ENCODE results near the gene CNTN4. TPM values are rescaled to one million over a fixed set of nuclear protein-coding genes. Genes with fewer than 3 reads are reported as not detected.
"Not testable (repeated sequence)": the region's sequence is repeated elsewhere in the genome, so short reads cannot be mapped to it uniquely, and the experiment has no call there.

The CNTN4 gene
- total RNA-seq, 1 donor: under 0.01 TPM

GRCh38 chr3:2904054-2904453, 805.4 kb downstream of the CNTN4 start:
- H2AFZ ChIP-seq (ENCODE audit: low read length): no peak overlapping the region
- H3K79me2 ChIP-seq (ENCODE audit: insufficient read depth, low read length): no peaks in the 10 kb centered on the region
- H4K20me1 ChIP-seq (ENCODE audit: insufficient read depth, low read length): no peaks in the 10 kb centered on the region
- no peaks in the 10 kb centered on the region for H3K27me3 ChIP-seq (ENCODE audit: insufficient read depth, low read length)
- TF ChIP-seq CTCF (IDR thresholded peaks at IDR 0.05; ENCODE audit: extremely low read depth, low read depth, low read length): no peak
- no peaks in the 10 kb centered on the region for H3K36me3 ChIP-seq (ENCODE audit: insufficient read depth, low read length)
- no peaks in the 10 kb centered on the region for H3K4me1 ChIP-seq (ENCODE audit: insufficient read depth, low read length)
- H3K27ac ChIP-seq (ENCODE audit: low read depth, low read length): no peak overlapping the region
- peaks cover 3% of the 10 kb centered on the region for H3K9me3 ChIP-seq (ENCODE audit: low read depth, low read length)
- H3K4me3 ChIP-seq (ENCODE audit: insufficient read depth, low read length): no peak overlapping the region
- no peak overlapping the region for H3K4me2 ChIP-seq (ENCODE audit: insufficient read depth, low read length)
- DNase-seq (ENCODE audit: insufficient read length, low spot score, missing footprints): no peak

- no peak for DNase-seq (ENCODE audit: insufficient read length, low spot score, missing footprints)
- Histone ChIP-seq H3K27me3 (ENCODE audit: insufficient read depth, low read length) (no peaks in the 10 kb centered on the region), H3K4me1 (ENCODE audit: insufficient read depth, low read length) (no peaks in the 10 kb centered on the region), H2AFZ (ENCODE audit: low read length) (no peak overlapping the region), H3K79me2 (ENCODE audit: insufficient read depth, low read length) (no peaks in the 10 kb centered on the region), H3K36me3 (ENCODE audit: insufficient read depth, low read length) (no peaks in the 10 kb centered on the region), H3K27ac (ENCODE audit: low read depth, low read length) (no peak overlapping the region), H3K9me3 (ENCODE audit: low read depth, low read length) (peaks cover 5% of the 10 kb centered on the region), H4K20me1 (ENCODE audit: insufficient read depth, low read length) (no peaks in the 10 kb centered on the region), H3K4me3 (ENCODE audit: insufficient read depth, low read length) (no peak overlapping the region), H3K4me2 (ENCODE audit: insufficient read depth, low read length) (no peak overlapping the region)
- TF ChIP-seq CTCF (IDR thresholded peaks at IDR 0.05; ENCODE audit: extremely low read depth, low read depth, low read length): no peak
These were observed 810.2 kb downstream of the CNTN4 start for GRCh38 chr3:2908693-2909351.

GRCh38 chr3:2910997-2911396, 812.3 kb downstream of the CNTN4 start:
- Histone ChIP-seq H3K4me3 (ENCODE audit: insufficient read depth, low read length) (no peak overlapping the region), H2AFZ (ENCODE audit: low read length) (no peak overlapping the region), H3K79me2 (ENCODE audit: insufficient read depth, low read length) (no peaks in the 10 kb centered on the region), H3K36me3 (ENCODE audit: insufficient read depth, low read length) (no peaks in the 10 kb centered on the region), H3K27ac (ENCODE audit: low read depth, low read length) (no peak overlapping the region), H3K4me1 (ENCODE audit: insufficient read depth, low read length) (no peaks in the 10 kb centered on the region), H3K4me2 (ENCODE audit: insufficient read depth, low read length) (no peak overlapping the region), H4K20me1 (ENCODE audit: insufficient read depth, low read length) (no peaks in the 10 kb centered on the region), H3K27me3 (ENCODE audit: insufficient read depth, low read length) (no peaks in the 10 kb centered on the region), H3K9me3 (ENCODE audit: low read depth, low read length) (peaks cover 5% of the 10 kb centered on the region)
- TF ChIP-seq CTCF (IDR thresholded peaks at IDR 0.05; ENCODE audit: extremely low read depth, low read depth, low read length): no peak
- no peak for DNase-seq (ENCODE audit: insufficient read length, low spot score, missing footprints)

GRCh38 chr3:2915826-2916225, 817.2 kb downstream of the CNTN4 start:
- no peak overlapping the region for H3K4me3 ChIP-seq (ENCODE audit: insufficient read depth, low read length)
- H4K20me1 ChIP-seq (ENCODE audit: insufficient read depth, low read length): no peaks in the 10 kb centered on the region
- H2AFZ ChIP-seq (ENCODE audit: low read length): no peak overlapping the region
- no peak overlapping the region for H3K27ac ChIP-seq (ENCODE audit: low read depth, low read length)
- H3K4me1 ChIP-seq (ENCODE audit: insufficient read depth, low read length): no peaks in the 10 kb centered on the region
- no peak overlapping the region for H3K4me2 ChIP-seq (ENCODE audit: insufficient read depth, low read length)
- no peaks in the 10 kb centered on the region for H3K79me2 ChIP-seq (ENCODE audit: insufficient read depth, low read length)
- no peaks in the 10 kb centered on the region for H3K36me3 ChIP-seq (ENCODE audit: insufficient read depth, low read length)
- TF ChIP-seq CTCF (IDR thresholded peaks at IDR 0.05; ENCODE audit: extremely low read depth, low read depth, low read length): no peak
- DNase-seq (ENCODE audit: insufficient read length, low spot score, missing footprints): no peak
- H3K9me3 ChIP-seq (ENCODE audit: low read depth, low read length): no peaks in the 10 kb centered on the region
- H3K27me3 ChIP-seq (ENCODE audit: insufficient read depth, low read length): no peaks in the 10 kb centered on the region

- not testable (repeated sequence) for H3K36me3 ChIP-seq (ENCODE audit: insufficient read depth, low read length); DNase-seq (ENCODE audit: insufficient read length, low spot score, missing footprints); H2AFZ ChIP-seq (ENCODE audit: low read length); H3K9me3 ChIP-seq (ENCODE audit: low read depth, low read length); H3K4me3 ChIP-seq (ENCODE audit: insufficient read depth, low read length); H3K4me1 ChIP-seq (ENCODE audit: insufficient read depth, low read length); H3K4me2 ChIP-seq (ENCODE audit: insufficient read depth, low read length); H3K79me2 ChIP-seq (ENCODE audit: insufficient read depth, low read length); H3K27me3 ChIP-seq (ENCODE audit: insufficient read depth, low read length); H3K27ac ChIP-seq (ENCODE audit: low read depth, low read length); H4K20me1 ChIP-seq (ENCODE audit: insufficient read depth, low read length)
These were observed 818.0 kb downstream of the CNTN4 start for GRCh38 chr3:2916640-2917039.

All from osteoblast (primary cell).